ENCODE data around the gene OR3A2. TPM values are rescaled to one million over a fixed set of nuclear protein-coding genes. Genes with fewer than 3 reads are reported as not detected.

OR3A2 gene
- total RNA-seq, 1 donor from 2014 or later = not detected

DNA sequence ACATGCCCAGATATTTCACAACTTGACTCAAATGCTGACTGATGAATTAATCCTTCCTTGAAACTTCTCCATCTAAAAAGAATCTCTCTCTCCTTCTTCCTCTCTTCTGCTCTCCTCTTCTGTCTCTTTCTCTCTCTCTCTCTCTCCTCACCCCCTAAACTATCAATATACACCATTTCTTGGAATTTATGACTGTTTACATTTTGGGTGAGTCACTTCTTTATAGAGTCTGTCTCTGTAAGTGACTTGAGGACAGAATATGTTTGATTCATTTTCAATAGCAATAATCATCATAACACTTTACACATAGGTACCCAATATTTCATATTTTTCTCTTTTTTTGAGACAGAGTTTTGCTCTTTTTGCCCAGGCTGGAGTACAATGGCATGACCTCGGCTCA, 103.2 kb downstream of the OR3A2 start:
- peaks cover 39% of the 10 kb centered on the region for H3K9me3 Mint-ChIP-seq (ENCODE audit: low read depth)
- H3K36me3 Mint-ChIP-seq (ENCODE audit: insufficient read depth) = peaks cover 2% of the 10 kb centered on the region
- H3K4me1 Mint-ChIP-seq (ENCODE audit: low read depth) = no peaks in the 10 kb centered on the region
- H3K27ac Mint-ChIP-seq = no peak overlapping the region
- no peaks in the 10 kb centered on the region for H3K27me3 Mint-ChIP-seq
- DNase-seq (ENCODE audit: low spot score, unreplicated experiment) = no peak
- TF ChIP-seq, protein P1, sequence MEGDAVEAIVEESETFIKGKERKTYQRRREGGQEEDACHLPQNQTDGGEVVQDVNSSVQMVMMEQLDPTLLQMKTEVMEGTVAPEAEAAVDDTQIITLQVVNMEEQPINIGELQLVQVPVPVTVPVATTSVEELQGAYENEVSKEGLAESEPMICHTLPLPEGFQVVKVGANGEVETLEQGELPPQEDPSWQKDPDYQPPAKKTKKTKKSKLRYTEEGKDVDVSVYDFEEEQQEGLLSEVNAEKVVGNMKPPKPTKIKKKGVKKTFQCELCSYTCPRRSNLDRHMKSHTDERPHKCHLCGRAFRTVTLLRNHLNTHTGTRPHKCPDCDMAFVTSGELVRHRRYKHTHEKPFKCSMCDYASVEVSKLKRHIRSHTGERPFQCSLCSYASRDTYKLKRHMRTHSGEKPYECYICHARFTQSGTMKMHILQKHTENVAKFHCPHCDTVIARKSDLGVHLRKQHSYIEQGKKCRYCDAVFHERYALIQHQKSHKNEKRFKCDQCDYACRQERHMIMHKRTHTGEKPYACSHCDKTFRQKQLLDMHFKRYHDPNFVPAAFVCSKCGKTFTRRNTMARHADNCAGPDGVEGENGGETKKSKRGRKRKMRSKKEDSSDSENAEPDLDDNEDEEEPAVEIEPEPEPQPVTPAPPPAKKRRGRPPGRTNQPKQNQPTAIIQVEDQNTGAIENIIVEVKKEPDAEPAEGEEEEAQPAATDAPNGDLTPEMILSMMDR (IDR thresholded peaks at IDR 0.05; ENCODE audit: unreplicated experiment) = no peak
- no peak overlapping the region for H3K4me3 Mint-ChIP-seq (ENCODE audit: low read depth)

DNA sequence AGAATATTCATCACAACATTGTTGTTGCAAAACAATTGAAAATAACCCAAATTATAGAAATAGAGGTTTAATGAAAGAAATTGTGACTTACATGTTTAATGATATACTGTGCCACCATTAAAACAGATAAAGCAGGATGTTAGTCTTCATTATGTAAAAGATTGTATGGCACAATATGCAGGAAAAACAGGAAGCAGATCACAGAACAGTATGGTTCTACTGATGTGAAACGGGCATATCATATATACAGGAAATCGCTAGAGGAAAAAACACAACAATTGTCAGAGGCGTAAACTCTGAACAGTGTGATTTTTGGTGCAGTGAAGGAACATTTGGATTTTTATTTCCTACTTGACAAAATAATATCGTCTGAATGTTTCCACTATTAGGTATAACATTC, 110.0 kb downstream of the OR3A2 start:
- Mint-ChIP-seq H3K9me3 (ENCODE audit: low read depth) (peaks cover 36% of the 10 kb centered on the region), H3K36me3 (ENCODE audit: insufficient read depth) (peaks cover 2% of the 10 kb centered on the region), H3K4me1 (ENCODE audit: low read depth) (no peaks in the 10 kb centered on the region), H3K27ac (no peak overlapping the region), H3K4me3 (ENCODE audit: low read depth) (no peak overlapping the region), H3K27me3 (no peaks in the 10 kb centered on the region)
- DNase-seq (ENCODE audit: low spot score, unreplicated experiment) = no peak
- TF ChIP-seq, protein P1 (IDR thresholded peaks at IDR 0.05; ENCODE audit: unreplicated experiment) = no peak

DNA sequence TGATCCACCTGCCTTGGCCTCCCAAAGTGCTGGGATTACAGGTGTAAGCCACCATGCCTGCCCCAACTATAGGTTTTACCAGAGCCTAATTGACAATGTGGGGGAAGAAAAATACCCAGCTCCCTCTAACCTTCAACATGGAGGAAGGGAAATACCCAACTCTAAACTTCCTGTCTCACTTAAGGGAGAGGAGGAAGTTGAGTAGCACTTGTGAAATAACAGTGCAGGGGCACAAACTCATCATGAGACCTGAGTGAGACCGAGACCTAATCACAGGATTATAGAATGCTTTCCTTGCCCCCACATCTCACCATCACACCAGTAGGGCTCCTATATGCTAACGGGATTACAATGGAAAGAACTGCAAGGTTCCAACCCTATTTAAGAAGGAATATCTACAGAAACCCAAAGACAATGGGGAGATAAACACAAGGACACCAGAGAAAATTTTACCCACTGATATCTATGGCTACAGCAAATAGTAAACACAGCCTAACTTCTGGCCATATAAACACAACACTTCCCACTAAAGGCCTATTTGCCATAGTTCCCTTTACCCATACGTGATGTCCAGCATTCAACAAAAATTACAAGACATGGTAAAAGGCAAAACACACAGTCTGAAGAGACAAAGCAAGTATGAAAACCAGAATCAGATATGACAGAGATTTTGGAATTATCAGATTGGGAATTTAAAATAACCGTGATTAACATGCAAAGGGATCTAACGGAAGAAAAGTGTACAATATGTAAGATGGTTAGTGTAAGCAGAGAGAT, 114.8 kb downstream of the OR3A2 start:
- no peak for DNase-seq (ENCODE audit: low spot score, unreplicated experiment)
- Mint-ChIP-seq H3K9me3 (ENCODE audit: low read depth) (peaks cover 44% of the 10 kb centered on the region), H3K36me3 (ENCODE audit: insufficient read depth) (no peaks in the 10 kb centered on the region), H3K27me3 (no peaks in the 10 kb centered on the region), H3K4me1 (ENCODE audit: low read depth) (no peaks in the 10 kb centered on the region), H3K4me3 (ENCODE audit: low read depth) (no peak overlapping the region), H3K27ac (no peak overlapping the region)
- TF ChIP-seq, protein P1 (IDR thresholded peaks at IDR 0.05; ENCODE audit: unreplicated experiment) = no peak

DNA sequence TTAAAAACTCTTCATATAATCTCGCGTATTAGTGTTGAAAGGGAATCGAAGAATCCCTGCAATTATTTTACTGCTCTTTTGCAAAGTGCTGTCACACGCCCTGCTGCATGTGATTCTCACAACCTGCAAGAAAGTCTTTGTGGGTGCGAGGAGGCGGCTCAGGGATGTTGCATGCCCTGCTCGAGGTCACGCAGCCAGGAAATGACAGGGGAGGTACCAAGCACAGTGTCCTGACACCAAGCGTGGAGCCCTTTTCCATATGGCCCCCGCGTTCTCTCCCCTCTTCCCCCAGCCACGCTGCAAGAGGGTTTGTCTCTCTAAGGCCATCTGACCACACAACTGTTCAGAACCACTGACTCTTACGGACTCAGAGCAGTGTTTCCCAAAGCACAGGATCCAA, 125.5 kb downstream of the OR3A2 start:
- Mint-ChIP-seq H3K27me3 (no peaks in the 10 kb centered on the region), H3K9me3 (ENCODE audit: low read depth) (peaks cover 39% of the 10 kb centered on the region), H3K4me3 (ENCODE audit: low read depth) (no peak overlapping the region), H3K36me3 (ENCODE audit: insufficient read depth) (no peaks in the 10 kb centered on the region), H3K4me1 (ENCODE audit: low read depth) (no peaks in the 10 kb centered on the region), H3K27ac (no peak overlapping the region)
- no peak for DNase-seq (ENCODE audit: low spot score, unreplicated experiment)
- TF ChIP-seq, protein P1 (IDR thresholded peaks at IDR 0.05; ENCODE audit: unreplicated experiment) = no peak

DNA sequence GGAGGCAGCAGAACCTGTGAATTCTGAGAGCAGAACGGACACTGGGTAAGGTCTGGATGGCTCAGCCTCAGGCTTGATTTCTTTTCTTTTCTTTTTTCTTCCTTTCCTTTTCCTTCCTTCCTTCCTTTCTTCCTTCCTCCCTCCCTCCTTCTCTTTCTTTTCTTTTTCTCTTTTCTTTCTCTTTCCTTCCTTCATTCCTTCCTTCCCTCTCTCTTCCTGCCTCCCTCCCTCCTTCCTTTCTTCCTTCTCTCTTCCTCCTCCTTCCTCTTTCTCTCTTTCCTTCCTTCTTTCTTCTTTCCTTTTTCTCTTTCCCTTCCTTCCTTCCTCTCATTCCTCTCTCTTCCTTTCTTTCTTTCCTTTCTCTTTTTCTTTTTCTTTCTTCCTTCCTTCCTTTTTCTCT, 125.9 kb downstream of the OR3A2 start:
- no peaks in the 10 kb centered on the region for H3K36me3 Mint-ChIP-seq (ENCODE audit: insufficient read depth)
- no peak overlapping the region for H3K27ac Mint-ChIP-seq
- H3K4me1 Mint-ChIP-seq (ENCODE audit: low read depth) = no peaks in the 10 kb centered on the region
- peaks cover 40% of the 10 kb centered on the region for H3K9me3 Mint-ChIP-seq (ENCODE audit: low read depth)
- no peak overlapping the region for H3K4me3 Mint-ChIP-seq (ENCODE audit: low read depth)
- no peaks in the 10 kb centered on the region for H3K27me3 Mint-ChIP-seq
- TF ChIP-seq, protein P1 (IDR thresholded peaks at IDR 0.05; ENCODE audit: unreplicated experiment) = no peak
- no peak for DNase-seq (ENCODE audit: low spot score, unreplicated experiment)

Measured in progenitor cell of endocrine pancreas (in vitro differentiated cells).